Neural crest cell (in vitro differentiated cells): ENCODE results near the gene MS4A5. TPM values are rescaled to one million over a fixed set of nuclear protein-coding genes. Genes with fewer than 3 reads are reported as not detected.

Experiments used
- DNase-seq: peaks from one replicate; pipeline ENCODE4 v3.0.0; 2021; ENCODE audit warnings: low read depth, mixed read lengths, low spot score
- H3K27ac Mint-ChIP-seq: one replicate; pipeline ENCODE4 v1.8.0; 2021; ENCODE audit warnings: mild to moderate bottlenecking, mixed read lengths; ENCODE audit not compliant: unreplicated experiment
- H3K27me3 Mint-ChIP-seq: 2 replicates; pipeline ENCODE4 v1.8.0; 2021; ENCODE audit warnings: low read depth, mild to moderate bottlenecking, mixed read lengths
- H3K36me3 Mint-ChIP-seq: 2 replicates; pipeline ENCODE4 v1.8.0; 2021; ENCODE audit warnings: low read depth, mild to moderate bottlenecking, mixed read lengths
- H3K4me1 Mint-ChIP-seq: 2 replicates; pipeline ENCODE4 v1.8.0; 2021; ENCODE audit warnings: mixed read lengths
- H3K4me3 Mint-ChIP-seq: one replicate; pipeline ENCODE4 v1.8.0; 2021; ENCODE audit warnings: mild to moderate bottlenecking, mixed read lengths
- H3K9me3 Mint-ChIP-seq: 2 replicates; pipeline ENCODE4 v1.8.0; 2021; ENCODE audit warnings: mixed read lengths
- total RNA-seq: library from RNA; stranded (reverse); gene quantifications from 2 replicates; pipeline ENCODE4 v1.2.1, GENCODE V29; 2021
- TF ChIP-seq, protein P1 (sequence below): fragments of 200-600 bp; sonication (generic); conservative IDR thresholded peaks from 2 replicates; pipeline ENCODE4 v1.5.0; 2021; ENCODE audit warnings: antibody characterized with exemption, mild to moderate bottlenecking

MS4A5 gene
- total RNA-seq, 1 donor from 2014 or later: not detected

GRCh38 chr11:60477035-60477445 lies 47.7 kb downstream of the MS4A5 start:
- Mint-ChIP-seq H3K36me3 (no peaks in the 10 kb centered on the region), H3K27me3 (peaks cover 10% of the 10 kb centered on the region), H3K4me1 (no peaks in the 10 kb centered on the region), H3K4me3 (no peak overlapping the region), H3K9me3 (no peaks in the 10 kb centered on the region), H3K27ac (no peak overlapping the region)
- no peak for DNase-seq
- TF ChIP-seq, protein P1, sequence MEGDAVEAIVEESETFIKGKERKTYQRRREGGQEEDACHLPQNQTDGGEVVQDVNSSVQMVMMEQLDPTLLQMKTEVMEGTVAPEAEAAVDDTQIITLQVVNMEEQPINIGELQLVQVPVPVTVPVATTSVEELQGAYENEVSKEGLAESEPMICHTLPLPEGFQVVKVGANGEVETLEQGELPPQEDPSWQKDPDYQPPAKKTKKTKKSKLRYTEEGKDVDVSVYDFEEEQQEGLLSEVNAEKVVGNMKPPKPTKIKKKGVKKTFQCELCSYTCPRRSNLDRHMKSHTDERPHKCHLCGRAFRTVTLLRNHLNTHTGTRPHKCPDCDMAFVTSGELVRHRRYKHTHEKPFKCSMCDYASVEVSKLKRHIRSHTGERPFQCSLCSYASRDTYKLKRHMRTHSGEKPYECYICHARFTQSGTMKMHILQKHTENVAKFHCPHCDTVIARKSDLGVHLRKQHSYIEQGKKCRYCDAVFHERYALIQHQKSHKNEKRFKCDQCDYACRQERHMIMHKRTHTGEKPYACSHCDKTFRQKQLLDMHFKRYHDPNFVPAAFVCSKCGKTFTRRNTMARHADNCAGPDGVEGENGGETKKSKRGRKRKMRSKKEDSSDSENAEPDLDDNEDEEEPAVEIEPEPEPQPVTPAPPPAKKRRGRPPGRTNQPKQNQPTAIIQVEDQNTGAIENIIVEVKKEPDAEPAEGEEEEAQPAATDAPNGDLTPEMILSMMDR: no peak

DNA sequence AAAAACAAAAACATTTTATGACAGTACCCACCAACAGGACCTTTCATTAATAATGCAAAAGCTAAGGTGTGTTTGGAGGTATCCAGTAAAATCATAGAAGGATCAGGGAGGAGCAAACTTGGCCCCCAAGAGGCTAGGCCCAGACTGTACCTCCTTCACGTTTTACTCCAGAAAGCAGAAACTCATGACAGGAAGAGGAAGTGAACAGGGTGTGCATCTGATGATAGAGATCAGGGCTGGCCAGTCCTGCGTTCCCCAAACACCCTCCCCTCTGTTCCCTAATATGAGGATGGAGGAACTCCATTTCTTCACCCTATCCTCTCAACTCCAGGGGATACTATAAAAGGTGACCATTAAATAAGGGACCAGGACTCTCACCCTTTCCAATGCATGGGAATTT lies 53.0 kb downstream of the MS4A5 start:
- Mint-ChIP-seq H3K4me1 (no peaks in the 10 kb centered on the region), H3K36me3 (no peaks in the 10 kb centered on the region), H3K27ac (no peak overlapping the region), H3K4me3 (no peak overlapping the region), H3K27me3 (peaks cover 7% of the 10 kb centered on the region), H3K9me3 (no peaks in the 10 kb centered on the region)
- TF ChIP-seq, protein P1: no peak
- no peak for DNase-seq

DNA sequence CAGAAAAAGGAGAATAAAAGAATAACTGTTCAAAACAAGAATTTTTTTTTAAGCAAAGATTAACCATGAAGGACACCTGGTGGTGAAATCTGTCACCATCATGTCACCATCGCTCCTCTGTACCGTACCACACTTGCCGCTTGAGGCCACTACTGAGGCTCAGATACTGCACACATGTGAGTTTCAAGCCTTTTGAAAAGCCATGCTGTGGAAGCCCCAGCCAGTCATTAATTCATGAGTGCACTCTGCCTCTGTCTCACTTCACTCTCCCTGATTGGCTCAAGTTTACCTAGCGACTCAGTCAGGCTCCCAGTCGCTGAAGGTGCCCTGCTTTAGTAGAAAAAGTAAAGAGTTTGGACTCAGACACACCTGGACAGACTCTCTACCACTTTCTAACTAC lies 56.6 kb downstream of the MS4A5 start:
- no peaks in the 10 kb centered on the region for H3K27me3 Mint-ChIP-seq
- TF ChIP-seq, protein P1: peak; percentile 71

DNA sequence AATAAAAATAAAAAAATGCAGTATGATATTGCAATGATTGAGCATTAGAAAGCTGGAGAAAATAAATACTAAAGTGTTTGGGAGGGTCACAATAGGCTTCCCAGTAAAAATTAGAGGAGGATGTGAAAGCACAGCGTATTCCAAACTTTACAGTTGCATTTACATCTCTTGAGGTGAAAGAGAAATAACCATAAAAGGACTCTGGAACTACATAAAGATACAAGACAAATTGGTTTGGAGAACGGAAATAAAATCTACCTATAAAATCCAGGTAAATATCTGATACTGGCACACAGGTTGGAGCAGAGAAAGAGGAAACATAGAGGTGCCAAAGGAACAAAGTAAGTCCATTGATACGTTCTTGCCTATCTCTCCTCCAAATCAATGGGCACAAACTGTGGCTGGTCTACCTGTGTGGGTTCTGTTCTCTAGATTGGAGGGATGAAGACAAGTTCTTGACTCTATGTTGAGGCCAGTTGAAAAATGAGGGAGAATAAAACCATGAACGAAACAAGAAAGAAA lies 63.2 kb downstream of the MS4A5 start, which contains the start of gene MS4A12:
Gene MS4A12, plus strand, starts transcription at position 291 of the 522 bp plus-strand sequence. CDS start 4,541 bp downstream, outside the sequence.
- Mint-ChIP-seq H3K27me3 (no peaks in the 10 kb centered on the region), H3K27ac (no peak within 1 kb of the TSS), H3K4me1 (no peaks in the 10 kb centered on the region), H3K4me3 (no peak within 1 kb of the TSS), H3K36me3 (no peaks in the 10 kb centered on the region), H3K9me3 (peaks cover 3% of the 10 kb centered on the region)
- TF ChIP-seq, protein P1: no peak
- DNase-seq: no peak

More for the DNA sequence above, 56.6 kb downstream of the MS4A5 start:
- Mint-ChIP-seq H3K36me3 (no peaks in the 10 kb centered on the region), H3K4me3 (no peak overlapping the region), H3K9me3 (no peaks in the 10 kb centered on the region), H3K4me1 (no peaks in the 10 kb centered on the region), H3K27ac (no peak overlapping the region)
- DNase-seq: peak; percentile 8

DNA sequence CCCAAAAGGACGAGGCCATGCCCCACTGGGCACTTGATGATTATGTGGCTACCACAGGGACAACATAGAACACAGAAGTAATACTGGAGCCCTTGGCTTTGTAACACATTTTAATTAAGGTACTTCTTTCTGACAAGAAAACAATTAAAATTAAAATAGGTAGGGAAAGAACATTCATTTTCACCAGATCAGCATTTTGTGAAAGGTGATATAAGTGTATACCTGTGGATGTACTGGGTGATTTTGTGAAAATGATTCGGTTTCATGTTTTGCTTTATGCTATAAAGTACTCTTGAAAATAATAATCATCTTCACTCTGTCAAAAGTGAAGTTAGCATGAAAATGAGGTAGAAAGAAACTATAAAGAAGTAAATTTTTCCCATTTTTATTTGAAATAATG lies 64.1 kb downstream of the MS4A5 start:
- no peak for DNase-seq
- H3K4me1 Mint-ChIP-seq: no peaks in the 10 kb centered on the region
- peaks cover 3% of the 10 kb centered on the region for H3K9me3 Mint-ChIP-seq
- no peaks in the 10 kb centered on the region for H3K27me3 Mint-ChIP-seq
- TF ChIP-seq, protein P1: no peak
- H3K27ac Mint-ChIP-seq: no peak overlapping the region
- no peak overlapping the region for H3K4me3 Mint-ChIP-seq
- no peaks in the 10 kb centered on the region for H3K36me3 Mint-ChIP-seq

Other genes with a start within 250 kb of the MS4A5 start
- not detected in 2 replicates for gene MS4A6A, start 246.5 kb upstream of the MS4A5 start, total RNA-seq
- 0.27 and 0.28 TPM in 2 replicates for gene MS4A4E, start 186.4 kb upstream of the MS4A5 start, total RNA-seq
- gene MS4A4A, start 148.9 kb upstream of the MS4A5 start, total RNA-seq: not detected in 2 replicates
- not detected in 2 replicates for gene MS4A6E, start 102.3 kb upstream of the MS4A5 start, total RNA-seq
- gene MS4A7, start 51.0 kb upstream of the MS4A5 start, total RNA-seq: not detected in 2 replicates
- not detected in 2 replicates for gene MS4A14, start 33.1 kb upstream of the MS4A5 start, total RNA-seq
- gene MS4A1, start 26.3 kb downstream of the MS4A5 start, total RNA-seq: not detected in 2 replicates
- gene MS4A12, start 63.2 kb downstream of the MS4A5 start, total RNA-seq: not detected in 2 replicates
- gene MS4A13, start 85.8 kb downstream of the MS4A5 start, total RNA-seq: not detected in 2 replicates